ENCODE data around the gene DNAJC17.

DNAJC17 gene

GRCh38 chr15:40775740-40776536 lies 31.3 kb downstream of the DNAJC17 start:
- Histone ChIP-seq H3K79me2 (peaks cover 15% of the 10 kb centered on the region), H3K27ac (no peak overlapping the region), H3K9ac (no peak overlapping the region), H3K9me3 (ENCODE audit: control insufficient read depth, low read length) (no peaks in the 10 kb centered on the region), H3K36me3 (ENCODE audit: control insufficient read depth, insufficient read depth, low read length) (no peaks in the 10 kb centered on the region), H3K4me2 (ENCODE audit: low read length) (no peak overlapping the region), H3K27me3 (ENCODE audit: control insufficient read depth, insufficient read depth, low read length) (no peaks in the 10 kb centered on the region), H2AFZ (no peak overlapping the region), H3K4me1 (no peaks in the 10 kb centered on the region), H3K4me3 (ENCODE audit: low read depth, low read length) (no peak overlapping the region)
- no peak for TF ChIP-seq CTCF (IDR thresholded peaks at IDR 0.05)

- no peak overlapping the region for H2AFZ ChIP-seq
- no peaks in the 10 kb centered on the region for H3K36me3 ChIP-seq (ENCODE audit: control insufficient read depth, insufficient read depth, low read length)
- H3K4me2 ChIP-seq (ENCODE audit: low read length) = no peak overlapping the region
- H3K9me3 ChIP-seq (ENCODE audit: control insufficient read depth, low read length) = no peaks in the 10 kb centered on the region
- H3K9ac ChIP-seq = no peak overlapping the region
- no peak overlapping the region for H3K27ac ChIP-seq
- no peaks in the 10 kb centered on the region for H3K4me1 ChIP-seq
- no peak overlapping the region for H3K4me3 ChIP-seq (ENCODE audit: low read depth, low read length)
- H3K79me2 ChIP-seq = peaks cover 15% of the 10 kb centered on the region
- H3K27me3 ChIP-seq (ENCODE audit: control insufficient read depth, insufficient read depth, low read length) = no peaks in the 10 kb centered on the region
- TF ChIP-seq CTCF (IDR thresholded peaks at IDR 0.05) = no peak
These were observed 32.3 kb downstream of the DNAJC17 start for GRCh38 chr15:40775007-40775406.

GRCh38 chr15:40773902-40774301 lies 33.4 kb downstream of the DNAJC17 start:
- peaks cover 8% of the 10 kb centered on the region for H3K79me2 ChIP-seq
- no peaks in the 10 kb centered on the region for H3K4me1 ChIP-seq
- H2AFZ ChIP-seq = no peak overlapping the region
- H3K9ac ChIP-seq = no peak overlapping the region
- H3K27me3 ChIP-seq (ENCODE audit: control insufficient read depth, insufficient read depth, low read length) = no peaks in the 10 kb centered on the region
- H3K4me2 ChIP-seq (ENCODE audit: low read length) = no peak overlapping the region
- H3K27ac ChIP-seq = no peak overlapping the region
- H3K36me3 ChIP-seq (ENCODE audit: control insufficient read depth, insufficient read depth, low read length) = no peaks in the 10 kb centered on the region
- no peak for TF ChIP-seq CTCF (IDR thresholded peaks at IDR 0.05)
- H3K9me3 ChIP-seq (ENCODE audit: control insufficient read depth, low read length) = no peaks in the 10 kb centered on the region
- H3K4me3 ChIP-seq (ENCODE audit: low read depth, low read length) = no peak overlapping the region

- Histone ChIP-seq H3K4me1 (no peaks in the 10 kb centered on the region), H3K4me3 (ENCODE audit: low read depth, low read length) (no peak overlapping the region), H3K27ac (no peak overlapping the region), H3K9me3 (ENCODE audit: control insufficient read depth, low read length) (no peaks in the 10 kb centered on the region), H3K79me2 (peaks cover 5% of the 10 kb centered on the region), H2AFZ (no peak overlapping the region), H3K9ac (no peak overlapping the region), H3K27me3 (ENCODE audit: control insufficient read depth, insufficient read depth, low read length) (no peaks in the 10 kb centered on the region), H3K4me2 (ENCODE audit: low read length) (no peak overlapping the region), H3K36me3 (ENCODE audit: control insufficient read depth, insufficient read depth, low read length) (no peaks in the 10 kb centered on the region)
- TF ChIP-seq CTCF (IDR thresholded peaks at IDR 0.05) = no peak
These were observed 33.8 kb downstream of the DNAJC17 start for GRCh38 chr15:40773496-40773895.

- Histone ChIP-seq H3K27ac (no peak overlapping the region), H3K4me1 (no peaks in the 10 kb centered on the region), H3K9me3 (ENCODE audit: control insufficient read depth, low read length) (no peaks in the 10 kb centered on the region), H3K27me3 (ENCODE audit: control insufficient read depth, insufficient read depth, low read length) (no peaks in the 10 kb centered on the region), H2AFZ (no peak overlapping the region), H3K9ac (no peak overlapping the region), H3K4me2 (ENCODE audit: low read length) (no peak overlapping the region), H3K36me3 (ENCODE audit: control insufficient read depth, insufficient read depth, low read length) (no peaks in the 10 kb centered on the region), H3K4me3 (ENCODE audit: low read depth, low read length) (no peak overlapping the region), H3K79me2 (no peaks in the 10 kb centered on the region)
- TF ChIP-seq CTCF (IDR thresholded peaks at IDR 0.05) = no peak
These were observed 35.3 kb downstream of the DNAJC17 start for GRCh38 chr15:40772014-40772413.

Data from parathyroid adenoma (tissue), 2 donors.